ES-I3 (cell line): Measurements from ENCODE around the gene ELANE.
"Not testable (repeated sequence)": the region's sequence is repeated elsewhere in the genome, so short reads cannot be mapped to it uniquely, and the experiment has no call there.

Source experiments
- H3K36me3 ChIP-seq: 2 replicates; pipeline ENCODE4 v1.6.1; 2013; ENCODE audit warnings: mild to moderate bottlenecking, low read length, control low read depth, moderate library complexity; ENCODE audit not compliant: insufficient read depth
- H3K4me1 ChIP-seq: 2 replicates; pipeline ENCODE4 v1.6.1; 2013; ENCODE audit warnings: mild to moderate bottlenecking, control low read depth, low read length; ENCODE audit not compliant: insufficient read depth
- H3K9ac ChIP-seq: 2 replicates; pipeline ENCODE4 v1.6.1; 2013; ENCODE audit warnings: low read depth, mild to moderate bottlenecking, low read length, moderate library complexity
- H3K9me3 ChIP-seq: 2 replicates; pipeline ENCODE4 v1.6.1; 2013; ENCODE audit warnings: mild to moderate bottlenecking, low read length, moderate library complexity; ENCODE audit not compliant: control insufficient read depth, insufficient read depth

Gene ELANE

DNA sequence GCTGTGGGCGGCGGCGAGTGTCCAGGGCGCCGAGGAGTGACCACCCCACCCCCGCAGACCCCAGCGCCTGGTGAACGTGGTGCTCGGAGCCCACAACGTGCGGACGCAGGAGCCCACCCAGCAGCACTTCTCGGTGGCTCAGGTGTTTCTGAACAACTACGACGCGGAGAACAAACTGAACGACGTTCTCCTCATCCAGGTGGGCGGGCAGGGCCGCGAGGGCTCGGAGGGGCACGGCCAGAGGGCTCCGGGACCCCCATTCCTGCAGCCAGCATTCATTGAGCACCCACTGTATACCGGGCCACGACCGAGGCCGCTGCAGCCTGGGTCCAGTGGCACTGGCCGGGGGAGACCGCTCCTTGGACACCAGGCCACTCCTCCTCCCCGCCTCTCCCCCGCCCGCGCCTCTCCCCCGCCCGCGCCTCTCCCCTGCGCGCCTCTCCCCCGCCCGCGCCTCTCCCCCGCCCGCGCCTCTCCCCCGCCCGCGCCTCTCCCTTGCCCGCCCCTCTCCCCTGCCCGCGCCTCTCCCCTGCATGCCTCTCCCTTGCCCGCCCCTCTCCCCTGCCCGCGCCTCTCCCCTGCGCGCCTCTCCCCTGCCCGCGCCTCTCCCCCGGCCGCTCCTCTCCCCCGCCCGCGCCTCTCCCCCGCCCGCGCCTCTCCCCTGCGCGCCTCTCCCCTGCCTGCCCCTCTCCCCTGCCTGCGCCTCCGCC lies 8.1 kb upstream of the ELANE start:
- H3K9me3 ChIP-seq: no peaks in the 10 kb centered on the region
- no peaks in the 10 kb centered on the region for H3K36me3 ChIP-seq
- H3K9ac ChIP-seq: peak overlapping the region; percentile 45; the same call in 1 of the 2 replicates
- no peaks in the 10 kb centered on the region for H3K4me1 ChIP-seq

DNA sequence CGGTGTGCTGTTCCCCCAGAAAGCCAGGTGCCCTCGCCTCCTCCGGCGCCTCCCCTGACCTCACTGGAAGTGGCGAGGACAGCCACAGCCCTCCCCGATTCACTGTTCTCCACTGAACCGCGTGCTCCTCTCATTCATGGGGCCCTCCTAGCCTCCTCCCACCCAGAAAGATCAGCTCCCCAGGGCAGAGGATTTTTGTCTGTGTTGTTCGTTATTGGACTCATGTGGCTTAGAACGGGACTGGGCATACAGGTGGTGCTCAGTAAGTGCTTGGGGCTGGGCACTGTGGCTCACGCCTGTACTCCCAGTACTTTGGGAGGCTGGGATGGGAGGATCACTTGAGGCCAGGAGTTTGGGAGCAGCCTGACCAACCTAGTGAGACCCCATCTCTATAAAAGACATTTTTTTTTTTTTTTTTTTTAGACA lies 7.5 kb upstream of the ELANE start:
- H3K9me3 ChIP-seq: no peaks in the 10 kb centered on the region
- no peak overlapping the region for H3K9ac ChIP-seq

GRCh38 chr19:845707-846521 lies 6.2 kb upstream of the ELANE start:
- no peak overlapping the region for H3K9ac ChIP-seq
- H3K4me1 ChIP-seq: peaks cover 6% of the 10 kb centered on the region; the same call in 1 of the 2 replicates
- no peaks in the 10 kb centered on the region for H3K9me3 ChIP-seq
- no peaks in the 10 kb centered on the region for H3K36me3 ChIP-seq

More for the DNA sequence above, 7.5 kb upstream of the ELANE start:
- Histone ChIP-seq H3K4me1 (no peaks in the 10 kb centered on the region), H3K36me3 (no peaks in the 10 kb centered on the region)

GRCh38 chr19:848386-848921 lies 3.6 kb upstream of the ELANE start:
- H3K4me1 ChIP-seq: peaks cover 6% of the 10 kb centered on the region; the same call in 1 of the 2 replicates
- H3K9ac ChIP-seq: no peak overlapping the region
- H3K36me3 ChIP-seq: no peaks in the 10 kb centered on the region
- H3K9me3 ChIP-seq: no peaks in the 10 kb centered on the region

DNA sequence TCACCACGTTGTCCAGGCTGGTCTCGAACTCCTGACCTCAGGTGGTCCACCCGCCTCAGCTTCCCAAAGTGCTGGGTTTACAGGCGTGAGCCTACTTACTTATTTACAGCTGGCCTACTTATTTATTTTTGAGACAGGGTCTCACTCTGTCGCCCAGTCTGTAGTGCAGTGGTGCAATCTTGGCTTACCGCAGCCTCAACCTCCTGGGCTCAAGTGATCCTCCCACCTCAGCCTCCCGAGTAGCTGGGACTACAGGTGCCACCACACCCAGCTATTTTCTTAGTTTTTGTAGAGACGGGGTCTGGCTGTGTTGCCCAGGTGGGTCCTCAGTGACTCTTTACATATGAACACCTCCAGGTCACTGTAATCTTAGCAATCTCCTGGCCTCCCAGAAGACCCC lies 2.9 kb upstream of the ELANE start:
- not testable (repeated sequence) for H3K36me3 ChIP-seq, H3K4me1 ChIP-seq, H3K9me3 ChIP-seq, H3K9ac ChIP-seq

DNA sequence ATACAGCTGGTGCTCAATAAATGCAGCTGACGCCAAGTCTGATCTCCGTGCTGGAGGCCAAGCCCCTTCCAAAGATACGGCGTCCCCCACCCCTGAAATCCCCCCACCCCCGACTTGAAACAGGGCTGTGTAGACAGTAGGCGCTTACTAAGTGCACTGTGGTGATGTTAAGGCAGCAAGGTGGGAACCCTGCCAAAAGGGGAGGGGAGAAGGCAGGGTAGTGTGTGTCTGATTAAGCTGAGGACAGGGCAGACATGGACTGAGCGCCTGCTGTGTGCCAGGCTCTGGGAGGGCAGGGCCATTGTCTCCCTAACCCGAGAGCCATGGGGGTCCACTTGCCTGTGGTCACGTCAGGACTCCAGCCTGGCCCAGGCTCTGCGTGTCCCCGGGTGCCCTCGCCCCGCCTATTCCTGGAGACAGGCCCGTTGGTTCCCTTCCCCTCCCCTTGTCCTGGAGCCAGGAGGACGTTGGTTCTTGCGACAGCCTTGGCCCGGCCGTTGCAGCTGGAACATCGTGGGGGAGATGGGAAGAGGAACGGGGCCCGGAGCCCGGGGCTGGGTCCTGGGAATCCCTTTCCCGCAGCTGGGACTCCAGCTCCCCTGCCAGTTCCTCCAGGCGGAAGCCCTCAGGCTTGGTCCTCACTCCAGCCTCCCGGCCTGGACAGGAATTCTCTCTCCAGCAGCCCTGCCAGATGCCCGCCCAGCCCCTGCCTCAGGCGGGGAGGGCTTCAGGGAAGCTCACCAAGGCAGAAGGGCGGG lies 1.7 kb upstream of the ELANE start:
- Histone ChIP-seq H3K4me1 (peaks cover 6% of the 10 kb centered on the region; the same call in 1 of the 2 replicates), H3K9me3 (no peaks in the 10 kb centered on the region), H3K9ac (no peak overlapping the region; the same call in 1 of the 2 replicates), H3K36me3 (no peaks in the 10 kb centered on the region)

GRCh38 chr19:850979-851335 lies 1.1 kb upstream of the ELANE start:
- H3K9ac ChIP-seq: no peak overlapping the region
- peaks cover 6% of the 10 kb centered on the region; the same call in 1 of the 2 replicates for H3K4me1 ChIP-seq
- H3K9me3 ChIP-seq: no peaks in the 10 kb centered on the region
- no peaks in the 10 kb centered on the region for H3K36me3 ChIP-seq

DNA sequence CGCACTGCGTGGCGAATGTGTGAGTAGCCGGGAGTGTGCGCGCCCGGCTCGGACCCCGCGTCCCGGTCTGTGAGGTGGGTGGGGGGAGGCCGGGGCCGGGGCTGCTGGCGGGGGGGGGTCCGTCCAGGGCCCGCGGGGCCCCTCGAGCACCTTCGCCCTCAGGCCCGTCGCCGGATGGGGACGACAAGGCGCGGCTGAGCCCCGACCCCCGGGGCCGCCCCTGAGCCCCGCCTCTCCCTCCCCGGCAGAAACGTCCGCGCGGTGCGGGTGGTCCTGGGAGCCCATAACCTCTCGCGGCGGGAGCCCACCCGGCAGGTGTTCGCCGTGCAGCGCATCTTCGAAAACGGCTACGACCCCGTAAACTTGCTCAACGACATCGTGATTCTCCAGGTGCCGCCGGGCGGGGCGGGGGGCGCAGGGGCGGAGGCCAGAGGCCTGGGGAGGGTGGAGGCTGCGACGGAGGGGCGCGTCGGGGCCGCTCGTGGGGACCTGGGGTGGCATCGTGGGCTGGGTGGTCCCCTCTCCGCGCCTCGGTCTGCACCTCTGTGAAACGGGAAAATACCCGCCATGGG lies 997 bp downstream of the ELANE start:
- peaks cover 6% of the 10 kb centered on the region; the same call in 1 of the 2 replicates for H3K4me1 ChIP-seq
- no peak overlapping the region for H3K9ac ChIP-seq
- no peaks in the 10 kb centered on the region for H3K36me3 ChIP-seq
- H3K9me3 ChIP-seq: no peaks in the 10 kb centered on the region

DNA sequence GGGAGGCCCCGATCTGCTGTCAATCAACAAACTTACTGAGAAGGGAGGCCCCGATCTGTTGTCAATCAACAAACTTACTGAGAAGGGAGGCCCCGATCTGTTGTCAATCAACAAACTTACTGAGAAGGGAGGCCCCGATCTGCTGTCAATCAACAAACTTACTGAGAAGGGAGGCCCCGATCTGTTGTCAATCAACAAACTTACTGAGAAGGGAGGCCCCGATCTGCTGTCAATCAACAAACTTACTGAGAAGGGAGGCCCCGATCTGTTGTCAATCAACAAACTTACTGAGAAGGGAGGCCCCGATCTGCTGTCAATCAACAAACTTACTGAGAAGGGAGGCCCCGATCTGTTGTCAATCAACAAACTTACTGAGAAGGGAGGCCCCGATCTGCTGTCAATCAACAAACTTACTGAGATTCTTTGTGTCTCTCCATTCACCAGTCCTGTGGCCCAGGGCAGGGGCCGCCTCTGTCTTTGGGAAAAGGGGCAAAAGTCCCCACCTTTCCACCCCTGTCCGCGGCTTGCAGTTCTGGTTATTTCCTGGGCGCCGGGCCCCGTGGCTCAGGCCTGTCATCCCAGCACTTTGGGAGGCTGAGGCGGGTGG lies 1.6 kb downstream of the ELANE start:
- not testable (repeated sequence) for H3K9me3 ChIP-seq, H3K9ac ChIP-seq, H3K36me3 ChIP-seq, H3K4me1 ChIP-seq

DNA sequence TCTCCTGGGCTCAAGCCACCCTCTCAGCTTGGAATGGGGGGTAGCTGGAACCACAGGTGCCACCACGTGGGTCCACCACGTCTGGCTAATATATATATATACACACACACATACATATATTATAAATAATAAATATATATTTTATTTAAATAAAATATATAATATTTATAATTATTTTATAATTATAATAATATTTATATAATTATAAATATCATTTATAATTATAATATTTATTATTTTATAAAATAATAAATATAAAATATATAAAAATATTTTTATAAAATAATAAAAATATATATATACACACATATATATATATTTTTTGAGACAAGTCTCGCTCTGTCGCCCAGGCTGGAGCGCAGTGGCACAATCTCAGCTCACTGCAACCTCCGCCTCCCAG lies 2.4 kb downstream of the ELANE start:
- no peaks in the 10 kb centered on the region for H3K36me3 ChIP-seq
- H3K9me3 ChIP-seq: no peaks in the 10 kb centered on the region
- H3K4me1 ChIP-seq: peaks cover 6% of the 10 kb centered on the region; the same call in 1 of the 2 replicates
- H3K9ac ChIP-seq: no peak overlapping the region

GRCh38 chr19:855142-855541 lies 3.0 kb downstream of the ELANE start:
- no peak overlapping the region for H3K9ac ChIP-seq
- H3K4me1 ChIP-seq: peaks cover 6% of the 10 kb centered on the region; the same call in 1 of the 2 replicates
- no peaks in the 10 kb centered on the region for H3K9me3 ChIP-seq
- H3K36me3 ChIP-seq: no peaks in the 10 kb centered on the region

- H3K9me3 ChIP-seq: no peaks in the 10 kb centered on the region
- peaks cover 3% of the 10 kb centered on the region; the same call in 1 of the 2 replicates for H3K4me1 ChIP-seq
- no peak overlapping the region for H3K9ac ChIP-seq
- no peaks in the 10 kb centered on the region for H3K36me3 ChIP-seq
Observed at GRCh38 chr19:855566-856120, 3.5 kb downstream of the ELANE start.

GRCh38 chr19:858284-858683 lies 6.2 kb downstream of the ELANE start:
- Histone ChIP-seq H3K9me3 (no peaks in the 10 kb centered on the region), H3K9ac (no peak overlapping the region), H3K36me3 (no peaks in the 10 kb centered on the region), H3K4me1 (no peaks in the 10 kb centered on the region; the same call in 1 of the 2 replicates)
